Measurements from ENCODE around the gene ZSWIM7.
"Not testable (repeated sequence)": the region's sequence is repeated elsewhere in the genome, so short reads cannot be mapped to it uniquely, and the experiment has no call there.

ZSWIM7 gene

DNA sequence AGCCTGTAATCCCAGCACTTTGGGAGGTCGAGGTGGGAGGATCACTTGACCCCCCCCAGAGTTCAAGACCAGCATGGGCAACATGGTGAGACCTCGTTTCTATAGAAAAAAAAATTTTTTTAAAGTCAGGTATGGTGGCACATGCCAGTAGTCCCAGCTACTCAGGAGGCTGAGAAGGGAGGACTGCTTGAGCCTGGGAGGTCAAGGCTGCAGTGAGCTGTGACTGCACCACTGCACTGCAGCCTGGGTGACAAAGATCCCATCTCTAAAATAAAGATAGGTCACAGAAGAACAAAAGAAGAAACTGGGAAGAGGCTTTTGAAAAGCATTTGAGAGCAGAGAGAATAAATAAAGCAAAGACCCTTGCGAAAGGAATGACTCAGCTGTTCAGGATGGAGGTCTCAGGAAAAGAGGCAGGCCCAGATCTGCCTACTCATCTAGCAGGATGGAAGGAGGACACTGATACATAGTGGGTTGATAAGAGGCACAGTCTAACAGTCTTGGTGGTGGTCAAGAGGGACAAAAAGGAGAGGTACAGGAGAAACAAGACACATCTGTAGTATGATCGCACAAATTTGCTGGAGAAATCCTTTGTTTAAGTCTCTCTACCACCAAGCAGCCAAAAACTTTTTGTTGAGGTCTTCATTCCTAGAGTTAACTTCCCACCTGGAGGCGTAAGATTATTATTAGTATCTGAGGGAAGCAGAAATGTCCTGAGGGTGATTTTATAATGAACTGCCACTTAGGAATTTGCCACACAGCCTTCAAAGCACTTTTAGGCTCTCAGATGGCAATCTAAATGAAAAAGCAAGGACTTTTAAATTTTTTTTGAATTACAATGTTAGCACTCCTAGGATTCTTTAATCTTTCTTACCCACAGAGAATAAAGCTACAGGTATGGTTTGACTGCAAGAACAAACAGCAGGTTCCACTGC is 17.6 kb downstream of the ZSWIM7 start:
- peak overlapping the region; percentile 12 for H3K9ac ChIP-seq (ENCODE audit: insufficient read length)

DNA sequence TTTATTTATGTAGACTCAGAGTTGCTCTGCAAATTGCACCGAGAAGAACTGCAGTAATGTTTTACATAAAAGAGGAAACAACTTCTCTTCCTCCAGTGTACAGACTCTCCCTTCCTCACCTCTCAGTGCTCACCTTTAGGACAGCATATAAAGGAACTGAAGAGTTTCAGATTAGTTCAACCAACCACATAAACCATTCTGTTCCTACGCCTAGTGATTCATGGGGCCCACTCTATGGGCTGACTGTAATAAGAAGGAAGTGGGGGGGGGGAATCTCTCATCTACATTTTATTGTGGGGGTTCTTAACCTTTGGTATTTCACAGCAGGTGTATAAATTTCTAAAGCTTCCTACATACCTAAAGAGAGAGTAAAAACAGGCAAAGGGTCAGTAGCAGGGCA is 18.3 kb downstream of the ZSWIM7 start:
- no peaks in the 10 kb centered on the region for H3K9me3 ChIP-seq (ENCODE audit: low read depth, low read length)
- no peak overlapping the region for H3K9ac ChIP-seq (ENCODE audit: insufficient read length)
- TF ChIP-seq POLR2AphosphoS5 (IDR thresholded peaks at IDR 0.05; ENCODE audit: borderline replicate concordance, low read depth, low read length), result no peak
- no peak for TF ChIP-seq FOXP2 (optimal IDR thresholded peaks at IDR 0.05; ENCODE audit: control extremely low read depth, extremely low read length, insufficient read depth)
- TF ChIP-seq EZH2 (IDR thresholded peaks at IDR 0.05), result no peak
- no peak overlapping the region for H3K27ac ChIP-seq
- DNase-seq (ENCODE audit: low read depth, low spot score), result no peak
- peaks cover 3% of the 10 kb centered on the region; the same call in 1 of the 2 replicates for H3K36me3 ChIP-seq (ENCODE audit: insufficient read depth, low read length)
- H3K4me3 ChIP-seq, result no peak overlapping the region

More for the DNA sequence above, 17.6 kb downstream of the ZSWIM7 start:
- TF ChIP-seq POLR2AphosphoS5 (IDR thresholded peaks at IDR 0.05; ENCODE audit: borderline replicate concordance, low read depth, low read length) (no peak), EZH2 (IDR thresholded peaks at IDR 0.05) (no peak), FOXP2 (optimal IDR thresholded peaks at IDR 0.05; ENCODE audit: control extremely low read depth, extremely low read length, insufficient read depth) (no peak)
- DNase-seq (ENCODE audit: low read depth, low spot score), result no peak
- peaks cover 9% of the 10 kb centered on the region; the same call in 1 of the 2 replicates for H3K36me3 ChIP-seq (ENCODE audit: insufficient read depth, low read length)
- H3K27ac ChIP-seq, result peak overlapping the region; percentile 50
- H3K4me3 ChIP-seq, result no peak overlapping the region
- H3K9me3 ChIP-seq (ENCODE audit: low read depth, low read length), result no peaks in the 10 kb centered on the region

DNA sequence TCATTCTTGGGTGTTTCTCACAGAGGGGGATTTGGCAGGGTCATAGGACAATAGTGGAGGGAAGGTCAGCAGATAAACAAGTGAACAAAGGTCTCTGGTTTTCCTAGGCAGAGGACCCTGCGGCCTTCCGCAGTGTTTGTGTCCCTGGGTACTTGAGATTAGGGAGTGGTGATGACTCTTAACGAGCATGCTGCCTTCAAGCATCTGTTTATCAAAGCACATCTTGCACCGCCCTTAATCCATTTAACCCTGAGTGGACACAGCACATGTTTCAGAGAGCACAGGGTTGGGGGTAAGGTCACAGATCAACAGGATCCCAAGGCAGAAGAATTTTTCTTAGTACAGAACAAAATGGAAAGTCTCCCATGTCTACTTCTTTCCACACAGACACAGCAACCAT is 20.5 kb downstream of the ZSWIM7 start:
- not testable (repeated sequence) for H3K36me3 ChIP-seq (ENCODE audit: insufficient read depth, low read length); H3K4me3 ChIP-seq; H3K27ac ChIP-seq; H3K9ac ChIP-seq (ENCODE audit: insufficient read length); H3K9me3 ChIP-seq (ENCODE audit: low read depth, low read length); DNase-seq (ENCODE audit: low read depth, low spot score)

DNA sequence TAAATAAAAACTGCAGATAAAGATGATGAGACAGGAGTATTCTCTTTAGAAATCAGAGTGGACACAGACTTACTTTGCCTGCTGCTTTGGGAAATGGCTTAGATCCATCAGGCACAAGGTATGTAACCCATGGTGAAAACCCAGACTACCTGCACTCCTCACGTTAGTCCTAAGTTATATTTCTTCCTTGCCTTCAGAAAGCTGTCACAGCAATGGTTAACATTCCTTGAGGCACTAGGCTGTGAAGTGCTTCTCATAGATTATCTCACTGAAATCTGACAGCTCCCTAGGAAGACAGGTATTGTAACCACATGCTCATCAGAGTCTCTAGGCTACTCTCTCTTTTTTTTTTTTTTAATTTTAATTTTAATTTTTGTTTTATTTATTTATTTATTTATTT is 20.9 kb downstream of the ZSWIM7 start:
- TF ChIP-seq EZH2 (IDR thresholded peaks at IDR 0.05) (no peak), POLR2AphosphoS5 (IDR thresholded peaks at IDR 0.05; ENCODE audit: borderline replicate concordance, low read depth, low read length) (no peak), FOXP2 (optimal IDR thresholded peaks at IDR 0.05; ENCODE audit: control extremely low read depth, extremely low read length, insufficient read depth) (no peak)
- H3K9ac ChIP-seq (ENCODE audit: insufficient read length), result no peak overlapping the region
- H3K27ac ChIP-seq, result no peak overlapping the region
- H3K4me3 ChIP-seq, result no peak overlapping the region
- no peaks in the 10 kb centered on the region; the same call in 1 of the 2 replicates for H3K36me3 ChIP-seq (ENCODE audit: insufficient read depth, low read length)
- no peaks in the 10 kb centered on the region for H3K9me3 ChIP-seq (ENCODE audit: low read depth, low read length)
- DNase-seq (ENCODE audit: low read depth, low spot score), result no peak

DNA sequence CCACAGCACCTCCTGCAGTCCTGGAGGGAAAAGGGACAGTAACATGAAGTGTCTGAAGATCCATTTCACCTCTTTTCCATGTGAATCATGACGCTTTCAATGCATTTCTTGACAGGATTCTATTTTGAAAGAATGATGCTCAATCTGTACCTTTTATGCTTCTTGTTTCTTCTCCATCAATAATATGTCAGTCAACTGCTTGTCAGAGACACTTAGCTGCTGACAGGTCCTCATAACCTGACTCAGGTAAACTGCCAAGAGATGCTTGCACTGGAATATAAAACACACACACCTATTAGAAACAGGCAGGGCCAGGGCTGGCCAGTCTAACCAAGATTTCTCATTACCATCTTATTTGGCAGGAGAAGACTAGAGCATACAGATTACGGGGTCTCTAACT is 21.6 kb downstream of the ZSWIM7 start:
- Histone ChIP-seq H3K9ac (ENCODE audit: insufficient read length) (no peak overlapping the region), H3K27ac (no peak overlapping the region), H3K36me3 (ENCODE audit: insufficient read depth, low read length) (no peaks in the 10 kb centered on the region; the same call in 1 of the 2 replicates), H3K4me3 (no peak overlapping the region), H3K9me3 (ENCODE audit: low read depth, low read length) (no peaks in the 10 kb centered on the region)
- DNase-seq (ENCODE audit: low read depth, low spot score), result no peak
- TF ChIP-seq FOXP2 (optimal IDR thresholded peaks at IDR 0.05; ENCODE audit: control extremely low read depth, extremely low read length, insufficient read depth), result no peak
- no peak for TF ChIP-seq POLR2AphosphoS5 (IDR thresholded peaks at IDR 0.05; ENCODE audit: borderline replicate concordance, low read depth, low read length)
- no peak for TF ChIP-seq EZH2 (IDR thresholded peaks at IDR 0.05)

DNA sequence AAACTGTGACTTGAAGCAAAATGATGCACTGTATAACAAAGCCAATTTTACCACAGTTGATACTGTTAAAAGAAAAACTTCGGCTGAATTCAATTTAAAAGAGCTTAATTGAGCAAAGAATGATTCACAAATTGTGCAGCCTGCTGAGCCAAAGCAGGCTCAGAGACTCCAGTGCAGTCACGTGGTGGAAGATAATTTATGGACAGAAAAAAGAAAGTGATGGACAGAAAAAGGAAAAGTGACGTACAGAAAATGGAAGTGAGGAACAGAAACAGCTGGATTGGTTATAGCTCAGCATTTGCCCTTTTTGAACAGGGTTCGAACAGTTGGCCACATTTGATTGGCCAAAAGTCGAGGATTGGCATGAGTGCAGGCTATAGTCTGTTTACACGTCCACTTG is 25.7 kb downstream of the ZSWIM7 start:
- TF ChIP-seq POLR2AphosphoS5 (IDR thresholded peaks at IDR 0.05; ENCODE audit: borderline replicate concordance, low read depth, low read length) (no peak), EZH2 (IDR thresholded peaks at IDR 0.05) (no peak), FOXP2 (optimal IDR thresholded peaks at IDR 0.05; ENCODE audit: control extremely low read depth, extremely low read length, insufficient read depth) (no peak)
- no peaks in the 10 kb centered on the region for H3K9me3 ChIP-seq (ENCODE audit: low read depth, low read length)
- no peaks in the 10 kb centered on the region; the same call in 1 of the 2 replicates for H3K36me3 ChIP-seq (ENCODE audit: insufficient read depth, low read length)

DNA sequence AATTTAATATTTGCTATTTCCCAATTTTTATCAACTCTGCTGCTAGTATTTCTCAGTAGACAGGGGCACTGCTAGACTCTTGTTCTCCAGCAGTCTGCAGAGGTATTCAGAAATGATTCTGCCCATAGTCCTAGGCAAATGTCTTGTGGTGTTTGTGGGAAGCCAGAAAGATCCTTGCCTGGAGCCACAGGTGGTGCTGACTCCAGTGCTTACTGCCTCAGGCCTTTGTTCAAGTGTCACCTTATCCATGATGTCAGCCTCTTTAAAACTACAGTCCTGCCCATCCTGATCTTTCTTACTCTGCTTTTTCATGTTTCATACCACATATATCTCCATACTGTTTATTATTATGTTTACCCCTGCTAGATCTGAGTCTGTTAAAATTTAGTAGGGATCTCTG is 26.5 kb downstream of the ZSWIM7 start:
- TF ChIP-seq EZH2 (IDR thresholded peaks at IDR 0.05) (no peak), POLR2AphosphoS5 (IDR thresholded peaks at IDR 0.05; ENCODE audit: borderline replicate concordance, low read depth, low read length) (no peak), FOXP2 (optimal IDR thresholded peaks at IDR 0.05; ENCODE audit: control extremely low read depth, extremely low read length, insufficient read depth) (no peak)
- no peak overlapping the region for H3K27ac ChIP-seq
- no peak overlapping the region for H3K9ac ChIP-seq (ENCODE audit: insufficient read length)
- H3K36me3 ChIP-seq (ENCODE audit: insufficient read depth, low read length), result no peaks in the 10 kb centered on the region; the same call in 1 of the 2 replicates
- no peak overlapping the region for H3K4me3 ChIP-seq
- DNase-seq (ENCODE audit: low read depth, low spot score), result no peak
- no peaks in the 10 kb centered on the region for H3K9me3 ChIP-seq (ENCODE audit: low read depth, low read length)

More for the DNA sequence above, 25.7 kb downstream of the ZSWIM7 start:
- no peak overlapping the region for H3K4me3 ChIP-seq
- no peak for DNase-seq (ENCODE audit: low read depth, low spot score)
- H3K9ac ChIP-seq (ENCODE audit: insufficient read length), result no peak overlapping the region
- no peak overlapping the region for H3K27ac ChIP-seq

DNA sequence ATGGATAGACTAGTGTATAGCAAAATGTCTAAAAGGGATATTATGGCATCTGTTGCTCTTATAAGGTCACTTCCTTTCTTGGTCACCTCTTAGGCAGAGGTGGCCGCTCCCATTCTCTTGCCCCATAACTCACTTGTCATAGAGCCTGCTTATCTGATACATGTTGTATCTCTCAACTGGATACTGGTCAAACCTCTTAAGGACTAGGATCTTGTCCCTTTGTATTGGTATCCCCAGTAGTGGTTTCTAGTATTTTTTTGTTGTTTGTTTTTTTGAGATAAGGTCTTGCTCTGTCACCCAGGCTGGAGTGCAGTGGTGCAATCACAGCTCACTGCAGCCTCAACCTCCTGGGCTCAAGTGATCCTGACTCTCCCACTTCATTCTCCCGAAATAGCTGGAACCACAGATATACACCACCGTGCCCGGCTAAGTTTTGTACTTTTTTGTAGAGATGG is 27.0 kb downstream of the ZSWIM7 start:
- no peak for TF ChIP-seq FOXP2 (optimal IDR thresholded peaks at IDR 0.05; ENCODE audit: control extremely low read depth, extremely low read length, insufficient read depth)
- TF ChIP-seq POLR2AphosphoS5 (IDR thresholded peaks at IDR 0.05; ENCODE audit: borderline replicate concordance, low read depth, low read length), result no peak
- no peak for TF ChIP-seq EZH2 (IDR thresholded peaks at IDR 0.05)
- no peak overlapping the region for H3K9ac ChIP-seq (ENCODE audit: insufficient read length)
- no peaks in the 10 kb centered on the region; the same call in 1 of the 2 replicates for H3K36me3 ChIP-seq (ENCODE audit: insufficient read depth, low read length)
- H3K9me3 ChIP-seq (ENCODE audit: low read depth, low read length), result no peaks in the 10 kb centered on the region
- H3K27ac ChIP-seq, result no peak overlapping the region
- DNase-seq (ENCODE audit: low read depth, low spot score), result no peak
- H3K4me3 ChIP-seq, result no peak overlapping the region
